Left ventricle myocardium superior (tissue), 1 donor: ENCODE results near the gene TNFAIP8L1. TPM values are rescaled to one million over a fixed set of nuclear protein-coding genes. Genes with fewer than 3 reads are reported as not detected.

Experiments used
- ATAC-seq: fragments of 200-7000 bp; cut with Tn5 transposase; one replicate; pipeline ENCODE4 v1.9.1; 2020; ENCODE audit warnings: mild to moderate bottlenecking, moderate library complexity
- DNase-seq: peaks from one replicate; pipeline ENCODE4 v3.0.0-alpha.2; 2020
- intact Hi-C: fragments of 100-400 bp; cut with micrococcal nuclease; formaldehyde crosslinking; loops from one replicate; pipeline ENCODE4 v1.11.0; 2022
- total RNA-seq: library from RNA; stranded (reverse); fragmentation: NEBNext Ultra II Directional; extraction: Animal tissue kit (Norgen Biotek cat#: 25700); gene quantifications from one replicate; pipeline ENCODE4 v1.2.1, GENCODE V29; 2021
- donor health status: DM: no; HTN: yes; CAD: no; lungs with severe emphysema.

Gene TNFAIP8L1
- total RNA-seq, 1 donor from 2014 or later = 4.8 TPM

- DNase-seq (no peak), ATAC-seq (no peak)
- intact Hi-C loops = no loop called here
These were observed 33.1 kb upstream of the TNFAIP8L1 start for GRCh38 chr19:4606181-4606580.

- intact Hi-C loops = no loop called here
- peak; percentile 81 for DNase-seq
- peak; percentile 64 for ATAC-seq
These were observed 32.2 kb upstream of the TNFAIP8L1 start for GRCh38 chr19:4606921-4607678.

DNA sequence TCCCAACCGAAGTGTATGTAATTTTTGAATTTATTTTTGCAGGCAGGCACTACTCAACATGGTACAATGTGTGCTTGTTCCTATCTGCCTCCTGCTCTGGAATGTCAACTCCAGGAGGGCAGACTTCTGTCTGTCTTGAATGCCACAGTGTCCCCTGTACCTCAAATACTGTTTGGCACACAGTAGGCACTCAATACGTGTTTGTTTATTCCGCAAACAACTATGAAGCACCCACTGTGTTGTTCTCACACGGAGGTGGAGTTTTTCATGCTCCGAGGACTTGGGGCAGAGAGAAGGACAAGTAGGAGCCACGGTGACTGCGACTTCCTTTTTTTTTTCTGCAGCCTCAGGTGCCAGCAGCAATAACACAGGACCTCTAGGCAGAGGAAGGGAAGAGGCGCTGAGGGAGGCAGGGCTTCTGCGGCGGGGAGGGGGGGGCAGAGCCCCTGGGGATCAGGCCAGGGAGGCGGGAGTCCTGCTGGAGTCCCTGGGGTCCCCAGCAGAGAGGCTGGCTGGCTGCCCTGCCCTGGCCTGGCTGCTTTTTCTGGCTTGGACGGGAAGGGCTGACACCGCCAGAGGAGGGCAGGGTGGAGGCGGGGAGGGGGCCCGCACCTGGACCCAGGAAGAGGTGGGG is 29.3 kb upstream of the TNFAIP8L1 start:
- ATAC-seq (peak; percentile 87), DNase-seq (peak; percentile 74)
- intact Hi-C loops = no loop called here

DNA sequence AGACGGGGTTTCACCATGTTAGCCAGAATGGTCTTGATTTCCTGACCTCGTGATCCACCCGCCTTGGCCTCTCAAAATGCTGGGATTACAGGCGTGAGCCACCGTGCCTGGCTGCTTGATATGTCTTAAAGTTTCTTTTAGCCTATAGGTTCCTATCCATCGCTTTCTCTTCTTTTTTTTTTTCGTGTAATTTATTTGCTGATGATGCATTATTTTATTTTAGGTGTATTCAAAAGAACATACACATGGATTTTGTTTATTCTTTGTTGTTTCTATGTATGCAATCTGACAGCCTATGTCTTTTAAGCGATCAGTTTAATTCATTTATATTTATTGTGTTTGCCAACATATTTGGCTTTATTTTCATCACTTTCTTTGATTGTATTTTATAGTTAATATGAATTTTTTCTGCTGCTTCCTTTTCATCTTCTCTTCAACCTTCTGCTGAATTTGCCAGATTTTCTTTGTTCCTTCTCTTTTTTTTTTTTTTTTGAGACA is 26.0 kb upstream of the TNFAIP8L1 start:
- ATAC-seq (no peak), DNase-seq (no peak)
- intact Hi-C loops = no loop called here

DNA sequence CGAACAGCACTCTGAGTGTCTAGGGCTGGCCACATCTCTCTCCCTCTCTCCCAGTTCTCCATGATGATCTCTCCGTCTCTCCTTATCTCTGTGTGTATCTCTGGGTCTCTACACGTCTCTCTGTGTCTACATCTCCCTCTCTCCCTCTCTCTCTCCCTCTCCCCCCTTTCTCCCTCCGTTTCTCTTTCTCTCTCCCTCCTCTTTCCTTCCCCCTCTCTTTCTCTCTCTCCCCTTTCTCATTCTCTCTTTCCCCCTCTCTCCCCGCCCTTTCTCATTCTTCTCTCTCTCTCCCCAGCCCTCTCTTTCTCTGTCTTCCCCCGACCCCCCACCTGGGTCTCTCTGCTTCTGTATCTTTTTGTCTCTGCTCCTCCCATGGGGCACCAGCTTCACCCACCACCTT is 21.3 kb upstream of the TNFAIP8L1 start:
- ATAC-seq = no peak
- DNase-seq = no peak
- intact Hi-C loops = no loop called here

DNA sequence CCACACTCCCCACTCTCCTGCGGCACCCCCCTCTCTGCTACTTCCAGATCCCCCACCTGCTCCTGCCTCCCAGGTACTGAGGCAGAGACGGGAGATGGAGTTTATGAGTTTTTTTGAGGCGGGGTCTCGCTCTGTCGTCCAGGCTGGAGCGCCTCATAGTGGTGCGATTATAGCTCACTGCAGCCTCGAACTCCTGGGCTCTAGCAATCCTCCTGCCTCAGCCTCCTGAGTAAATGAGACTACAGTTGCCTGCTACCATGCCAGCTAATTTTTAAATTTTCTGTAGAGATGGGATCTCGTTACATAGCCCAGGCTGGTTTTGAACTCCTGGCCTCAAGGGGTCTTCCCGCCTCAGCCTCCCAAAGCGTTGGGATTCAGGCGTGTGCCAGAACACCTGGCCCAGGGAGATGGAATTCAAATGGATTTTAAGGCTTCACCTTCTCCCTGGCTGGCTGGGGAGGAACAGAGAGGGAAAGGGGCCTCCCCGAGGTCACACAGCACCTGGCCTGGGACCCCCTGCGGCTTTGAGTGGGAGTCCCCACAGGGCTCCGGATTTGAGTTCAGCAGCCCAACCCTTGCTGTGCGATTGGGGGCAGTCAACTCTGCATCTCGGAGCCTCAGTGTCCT is 19.5 kb upstream of the TNFAIP8L1 start:
- ATAC-seq = no peak
- intact Hi-C loops = no loop called here
- DNase-seq = no peak

GRCh38 chr19:4620675-4621074 is 18.6 kb upstream of the TNFAIP8L1 start:
- no peak for DNase-seq
- intact Hi-C loops = no loop called here
- ATAC-seq = no peak

GRCh38 chr19:4622695-4623421 is 16.5 kb upstream of the TNFAIP8L1 start:
- peak; percentile 20 for DNase-seq
- intact Hi-C loops = no loop called here
- ATAC-seq = no peak

- ATAC-seq (no peak), DNase-seq (no peak)
- intact Hi-C loops = no loop called here
These were observed 15.0 kb upstream of the TNFAIP8L1 start for GRCh38 chr19:4624301-4624700.

DNA sequence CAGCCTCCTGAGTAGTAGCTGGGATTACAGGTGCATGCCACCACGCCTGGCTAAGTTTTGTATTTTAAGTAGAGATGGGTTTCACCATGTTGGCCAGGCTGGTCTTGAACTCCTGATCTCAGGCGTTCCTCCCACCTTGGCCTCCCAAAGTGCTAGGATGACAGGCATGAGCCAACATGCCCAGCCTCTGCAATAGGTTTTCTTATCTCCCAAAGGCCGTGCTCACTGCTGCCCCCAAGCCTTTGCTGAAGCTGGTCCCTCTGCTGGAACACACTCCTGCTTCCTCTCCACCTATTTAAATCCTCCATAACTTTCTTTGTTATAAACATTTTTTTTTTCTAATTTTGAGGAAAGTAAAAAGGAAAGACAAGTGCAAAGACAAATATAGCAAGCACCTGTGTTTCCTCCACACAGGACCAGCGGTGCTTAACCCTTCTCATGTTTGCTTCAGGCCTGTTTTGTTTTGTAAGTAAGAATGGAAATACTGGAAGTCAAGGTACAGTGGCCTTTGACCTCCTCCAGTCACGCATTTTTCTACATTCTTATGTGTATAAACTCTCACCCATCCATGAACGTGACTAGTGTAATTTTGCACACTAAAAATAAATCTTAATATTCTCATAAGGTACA is 14.5 kb upstream of the TNFAIP8L1 start:
- ATAC-seq (no peak), DNase-seq (peak; percentile 20)
- intact Hi-C loops = no loop called here

- peak; percentile 67 for DNase-seq
- intact Hi-C loops = no loop called here
- ATAC-seq = peak; percentile 66
These were observed 6.0 kb upstream of the TNFAIP8L1 start for GRCh38 chr19:4633140-4633967.

DNA sequence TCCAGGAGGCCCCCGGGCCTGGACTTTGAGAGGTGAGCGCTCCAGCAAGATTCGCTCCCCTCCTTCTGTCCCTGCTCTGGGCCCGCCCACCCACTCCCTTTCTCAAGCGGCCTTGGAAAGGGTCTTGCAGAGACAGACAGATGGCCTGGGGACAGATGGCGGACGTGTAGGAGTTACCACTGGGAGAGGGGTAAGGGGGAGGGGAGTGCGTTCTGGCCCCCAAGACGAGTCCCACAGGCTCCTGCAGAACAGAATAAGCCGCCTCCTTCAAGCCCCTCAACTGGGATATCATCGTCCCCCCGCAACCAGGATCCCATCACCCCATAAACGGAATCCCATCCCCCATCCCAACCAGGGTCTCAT is 3.6 kb upstream of the TNFAIP8L1 start:
- ATAC-seq (no peak), DNase-seq (no peak)
- intact Hi-C loops = loop anchor here (5.0 kb wide), 1 partner anchor 78 kb away; the partner anchor contains the start of gene SEMA6B

GRCh38 chr19:4636151-4636717 is 3.1 kb upstream of the TNFAIP8L1 start:
- intact Hi-C loops = loop anchor here (5.0 kb wide), 1 partner anchor 79 kb away; the partner anchor contains the start of gene SEMA6B
- ATAC-seq = peak; percentile 14

DNA sequence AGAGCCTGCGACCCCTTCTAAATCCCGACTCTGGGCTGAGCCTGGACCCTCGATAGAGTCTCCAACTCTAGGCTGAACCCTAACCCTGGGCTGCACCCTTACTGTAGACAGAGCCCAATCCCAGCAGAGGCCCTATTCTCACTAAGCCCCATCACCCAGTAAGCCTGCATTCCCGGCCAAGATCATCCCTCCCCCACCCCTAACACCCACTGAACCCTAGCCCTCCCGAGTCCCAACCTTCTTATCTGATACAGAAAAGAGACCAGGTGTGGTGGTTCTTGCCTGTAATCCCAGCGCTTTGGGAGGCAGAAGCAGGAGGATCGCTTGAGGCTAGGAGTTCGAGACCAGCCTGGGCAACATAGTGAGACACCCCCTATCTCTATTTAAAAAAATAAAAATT is 2.6 kb upstream of the TNFAIP8L1 start:
- intact Hi-C loops = loop anchor here (5.0 kb wide), 1 partner anchor 79 kb away; the partner anchor contains the start of gene SEMA6B
- ATAC-seq = no peak

More at GRCh38 chr19:4636151-4636717, 3.1 kb upstream of the TNFAIP8L1 start:
- DNase-seq = peak; percentile 87

DNA sequence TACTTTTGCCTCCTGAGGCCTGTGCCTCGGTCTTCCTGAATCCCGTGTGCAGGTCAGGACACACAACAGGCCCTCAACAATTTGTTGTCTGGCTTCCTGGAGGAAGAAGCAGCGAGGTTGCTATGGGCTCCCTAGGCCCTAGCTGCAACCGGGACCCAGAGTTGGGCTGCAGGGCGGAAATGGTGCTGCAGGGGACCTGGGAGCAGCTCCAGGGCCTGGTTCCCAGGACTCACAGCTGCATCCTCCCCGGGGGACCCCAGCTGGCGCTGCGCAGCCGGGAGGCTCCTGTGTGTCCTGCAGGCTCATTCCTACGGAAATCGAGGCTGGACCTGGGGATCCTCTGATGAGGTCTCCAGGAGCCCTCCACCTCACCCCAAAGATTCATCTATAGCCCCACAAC is 999 bp upstream of the TNFAIP8L1 start:
- intact Hi-C loops = loop anchor here (5.0 kb wide), 1 partner anchor 81 kb away; the partner anchor contains the start of gene SEMA6B
- ATAC-seq = peak; percentile 55
- DNase-seq = peak; percentile 78

More for the DNA sequence above, 2.6 kb upstream of the TNFAIP8L1 start:
- no peak for DNase-seq

GRCh38 chr19:4639531-4640246 is 373 bp downstream of the TNFAIP8L1 start:
- intact Hi-C loops = loop anchor here (5.0 kb wide), 1 partner anchor 82 kb away; the partner anchor contains the start of gene SEMA6B
- DNase-seq = peak; percentile 52
- no peak for ATAC-seq
